Liver (tissue), 3 donors: ENCODE results near the gene DYNC1H1.

Experiments used
- ATF3 ChIP-seq: IDR thresholded peaks from 2 replicates; pipeline ENCODE4 v1.6.1; 2016; ENCODE audit warnings: antibody characterized with exemption
- EGR1 ChIP-seq, 2 donors: IDR thresholded peaks; 2 replicates each; pipeline ENCODE4 v1.6.1; 2016 to 2018; ENCODE audit warnings: antibody characterized with exemption in 2 of 2, low read depth in 2 of 2
- FOXA1 ChIP-seq: IDR thresholded peaks from 2 replicates; pipeline ENCODE4 v1.6.1; 2016; ENCODE audit warnings: antibody characterized with exemption
- HNF4A ChIP-seq, 2 donors: conservative IDR thresholded peaks; 2 replicates each; pipeline ENCODE4 v1.6.1; 2016; ENCODE audit warnings: antibody characterized with exemption in 2 of 2, mild to moderate bottlenecking in 2 of 2
- JUND ChIP-seq, 2 donors: IDR thresholded peaks; 2 replicates each; pipeline ENCODE4 v1.6.1; 2016; ENCODE audit warnings: antibody characterized with exemption in 2 of 2
- NR2F2 ChIP-seq: IDR thresholded peaks from 2 replicates; pipeline ENCODE4 v1.6.1; 2016; ENCODE audit warnings: antibody characterized with exemption
- RAD21 ChIP-seq, 2 donors: IDR thresholded peaks; 2 replicates each; pipeline ENCODE4 v1.6.1; 2016; ENCODE audit warnings: antibody characterized with exemption in 2 of 2, mild to moderate bottlenecking in 2 of 2
- REST ChIP-seq: IDR thresholded peaks from 2 replicates; pipeline ENCODE4 v1.6.1; 2016; ENCODE audit warnings: antibody characterized with exemption, mild to moderate bottlenecking
- SP1 ChIP-seq: IDR thresholded peaks from 2 replicates; pipeline ENCODE4 v1.6.1; 2018; ENCODE audit warnings: antibody characterized with exemption, mild to moderate bottlenecking
- TAF1 ChIP-seq: conservative IDR thresholded peaks from 2 replicates; pipeline ENCODE4 v1.6.1; 2016; ENCODE audit warnings: antibody characterized with exemption, mild to moderate bottlenecking
- YY1 ChIP-seq: IDR thresholded peaks from 2 replicates; pipeline ENCODE4 v1.6.1; 2016; ENCODE audit warnings: antibody characterized with exemption, mild to moderate bottlenecking
- TF ChIP-seq, protein P1 (sequence below): fragments of 150-350 bp; IDR thresholded peaks from 2 replicates; pipeline ENCODE4 v1.5.1; 2017; ENCODE audit warnings: improper control_type of control experiment, low read depth, low read length; ENCODE audit not compliant: missing input control
- TF ChIP-seq, protein P2 (sequence below): IDR thresholded peaks from 2 replicates; pipeline ENCODE4 v1.6.1; 2016; ENCODE audit warnings: antibody characterized with exemption
- donor health status: healthy.
- donor health status: healthy.

- TF ChIP-seq SP1 (no peak), FOXA1 (no peak), REST (no peak), JUND (IDR thresholded peaks at IDR 0.05) (no peak), NR2F2 (no peak), TAF1 (no peak), RAD21 (IDR thresholded peaks at IDR 0.05) (no peak), ATF3 (no peak), EGR1 (IDR thresholded peaks at IDR 0.05; ENCODE audit: low read depth in 2 of 2) (no peak), YY1 (no peak), HNF4A (conservative IDR thresholded peaks at IDR 0.05) (no peak)
- TF ChIP-seq, protein P1, sequence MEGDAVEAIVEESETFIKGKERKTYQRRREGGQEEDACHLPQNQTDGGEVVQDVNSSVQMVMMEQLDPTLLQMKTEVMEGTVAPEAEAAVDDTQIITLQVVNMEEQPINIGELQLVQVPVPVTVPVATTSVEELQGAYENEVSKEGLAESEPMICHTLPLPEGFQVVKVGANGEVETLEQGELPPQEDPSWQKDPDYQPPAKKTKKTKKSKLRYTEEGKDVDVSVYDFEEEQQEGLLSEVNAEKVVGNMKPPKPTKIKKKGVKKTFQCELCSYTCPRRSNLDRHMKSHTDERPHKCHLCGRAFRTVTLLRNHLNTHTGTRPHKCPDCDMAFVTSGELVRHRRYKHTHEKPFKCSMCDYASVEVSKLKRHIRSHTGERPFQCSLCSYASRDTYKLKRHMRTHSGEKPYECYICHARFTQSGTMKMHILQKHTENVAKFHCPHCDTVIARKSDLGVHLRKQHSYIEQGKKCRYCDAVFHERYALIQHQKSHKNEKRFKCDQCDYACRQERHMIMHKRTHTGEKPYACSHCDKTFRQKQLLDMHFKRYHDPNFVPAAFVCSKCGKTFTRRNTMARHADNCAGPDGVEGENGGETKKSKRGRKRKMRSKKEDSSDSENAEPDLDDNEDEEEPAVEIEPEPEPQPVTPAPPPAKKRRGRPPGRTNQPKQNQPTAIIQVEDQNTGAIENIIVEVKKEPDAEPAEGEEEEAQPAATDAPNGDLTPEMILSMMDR: no peak
- TF ChIP-seq, protein P2, sequence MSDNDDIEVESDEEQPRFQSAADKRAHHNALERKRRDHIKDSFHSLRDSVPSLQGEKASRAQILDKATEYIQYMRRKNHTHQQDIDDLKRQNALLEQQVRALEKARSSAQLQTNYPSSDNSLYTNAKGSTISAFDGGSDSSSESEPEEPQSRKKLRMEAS: no peak
Observed at GRCh38 chr14:102066041-102066451, 101.7 kb downstream of the DYNC1H1 start.
